Fibroblast of skin of abdomen (primary cell): Measurements from ENCODE around the gene TRAPPC11. TPM values are rescaled to one million over a fixed set of nuclear protein-coding genes. Genes with fewer than 3 reads are reported as not detected.
A peak's percentile ranks its signal among the peaks of the same experiment; 100 is the strongest.
"Not testable (repeated sequence)": the region's sequence is repeated elsewhere in the genome, so short reads cannot be mapped to it uniquely, and the experiment has no call there.

ENCODE experiments used
- DNase-seq: peaks from one replicate; pipeline ENCODE4 v3.0.0-alpha.2; 2013
- polyA plus RNA-seq, 2 experiments: library from polyadenylated mRNA; unstranded; fragments of 120-200 nt; gene quantifications; one replicate each; pipeline ENCODE4 v1.2.1, GENCODE V29; 2013; ENCODE audit not compliant: insufficient read length in 2 of 2

TRAPPC11 gene
- 23.3 TPM for polyA plus RNA-seq (2013, experiment 1 of 2; ENCODE audit: insufficient read length)
- polyA plus RNA-seq (2013, experiment 2 of 2; ENCODE audit: insufficient read length): 23.2 TPM

DNA sequence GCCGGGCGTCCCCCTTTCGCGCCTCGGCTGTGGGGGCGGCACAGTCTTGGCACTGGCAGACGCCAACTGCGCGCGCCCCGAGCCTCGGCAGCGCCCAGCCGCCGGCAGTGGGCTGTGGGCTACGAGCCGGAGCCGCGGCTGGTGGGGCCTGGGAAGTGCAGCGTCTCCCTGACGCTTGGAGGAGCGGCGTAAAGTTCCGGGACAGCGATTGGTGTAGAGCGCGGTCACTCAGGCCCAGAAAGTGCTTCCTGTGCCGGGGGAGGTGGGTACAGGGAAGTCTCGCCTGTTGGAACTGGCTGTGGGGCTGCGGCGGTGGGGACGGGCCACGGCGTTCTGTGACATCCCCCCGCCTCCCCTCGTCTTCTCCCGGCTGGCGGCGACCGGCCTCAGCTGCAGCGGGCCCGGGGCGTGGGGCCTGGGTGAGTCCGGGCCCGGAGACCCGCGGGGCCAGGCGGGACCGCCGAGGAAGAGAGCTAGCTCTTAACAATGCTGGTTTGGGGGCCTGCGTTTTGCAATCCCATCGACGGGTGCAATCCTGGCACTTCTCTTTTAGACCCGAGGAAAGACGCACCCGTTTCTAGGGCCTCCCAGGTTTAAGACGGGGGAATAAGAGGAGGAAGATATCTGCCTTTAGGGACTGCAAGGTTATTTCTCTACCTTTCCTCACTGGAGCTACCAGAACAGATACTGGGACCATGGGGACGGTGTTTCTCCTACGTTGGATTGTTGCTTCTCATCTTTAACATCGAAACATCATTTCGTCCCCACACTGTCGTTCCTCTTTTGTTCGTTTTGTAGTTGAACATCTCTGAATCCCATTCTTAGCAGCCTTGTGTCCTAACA, at the start of gene TRAPPC11, which contains the start of gene RWDD4:
TSS of gene TRAPPC11 (plus strand) at position 265 of the 843 bp plus-strand sequence. CDS start 4,575 bp downstream, outside the sequence.
TSS of gene RWDD4 (minus strand) at position 157 of the 843 bp plus-strand sequence. CDS start 233 bp downstream, outside the sequence.
- DNase-seq: peak; percentile 99

DNA sequence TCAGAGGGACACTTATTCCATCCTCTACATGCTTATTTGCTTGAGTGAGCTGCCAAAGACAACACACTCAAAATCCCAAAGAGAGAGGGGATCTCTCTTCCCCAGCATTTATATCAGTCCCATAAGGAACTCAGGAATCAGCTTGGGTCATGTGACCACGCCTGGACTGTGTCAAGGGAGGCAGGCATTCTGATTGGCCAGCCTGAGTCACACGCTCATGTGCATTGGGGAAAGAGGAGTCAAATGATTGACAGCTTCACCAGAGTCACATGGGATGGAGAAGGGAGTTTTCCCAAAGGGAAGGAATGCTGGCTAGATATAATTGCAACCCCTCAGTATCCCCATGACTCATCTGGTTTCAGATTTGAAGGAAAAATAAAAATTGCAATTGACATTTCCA, 49.1 kb upstream of the TRAPPC11 start:
- peak; percentile 44 for DNase-seq

DNA sequence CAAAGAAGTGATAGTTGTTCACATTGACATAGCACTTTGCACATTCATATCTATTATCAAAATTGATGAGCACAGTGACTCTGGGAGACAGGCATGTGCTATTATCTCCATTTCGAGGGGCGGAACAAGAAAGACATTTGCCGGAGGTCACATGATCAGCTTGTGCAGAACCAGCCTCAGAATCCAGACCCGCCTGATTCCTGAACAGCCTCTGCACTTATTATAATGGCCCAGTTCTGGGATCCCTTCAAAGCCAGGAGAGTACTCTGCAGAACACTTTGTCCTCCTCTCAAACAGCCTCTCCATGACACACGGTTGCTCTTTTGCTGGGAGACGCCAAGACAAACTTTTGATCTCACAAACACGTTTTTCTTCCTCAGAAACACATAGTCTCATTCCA, 48.5 kb upstream of the TRAPPC11 start:
- DNase-seq: no peak

DNA sequence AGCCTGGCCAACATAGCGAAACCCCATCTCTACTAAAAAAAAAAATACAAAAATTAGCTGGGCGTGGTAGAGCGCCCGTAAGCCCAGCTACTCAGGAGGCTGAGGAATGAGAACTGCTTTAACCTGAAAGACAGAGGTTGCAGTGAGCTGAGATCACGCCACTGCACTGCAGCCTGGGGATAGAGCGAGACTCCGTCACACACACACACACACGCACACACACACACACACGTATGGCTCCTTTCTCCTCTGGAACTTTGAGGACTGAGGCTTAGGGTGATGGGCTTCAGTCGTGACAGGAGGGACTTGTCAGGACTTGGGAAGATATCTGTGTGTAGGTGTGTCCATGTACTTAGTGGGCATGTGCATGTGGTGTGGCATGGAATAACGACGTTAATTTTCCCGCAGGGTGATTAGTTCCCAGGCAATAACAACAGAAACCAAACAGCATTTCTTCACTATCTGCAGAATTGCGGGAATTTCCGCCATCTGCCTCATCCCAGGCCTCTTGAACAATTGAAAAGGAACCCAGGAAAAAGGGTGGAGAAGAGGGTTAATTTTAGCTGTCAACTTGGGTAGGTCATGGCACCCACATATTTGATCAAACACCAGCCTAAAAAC, 47.8 kb upstream of the TRAPPC11 start:
- no peak for DNase-seq

DNA sequence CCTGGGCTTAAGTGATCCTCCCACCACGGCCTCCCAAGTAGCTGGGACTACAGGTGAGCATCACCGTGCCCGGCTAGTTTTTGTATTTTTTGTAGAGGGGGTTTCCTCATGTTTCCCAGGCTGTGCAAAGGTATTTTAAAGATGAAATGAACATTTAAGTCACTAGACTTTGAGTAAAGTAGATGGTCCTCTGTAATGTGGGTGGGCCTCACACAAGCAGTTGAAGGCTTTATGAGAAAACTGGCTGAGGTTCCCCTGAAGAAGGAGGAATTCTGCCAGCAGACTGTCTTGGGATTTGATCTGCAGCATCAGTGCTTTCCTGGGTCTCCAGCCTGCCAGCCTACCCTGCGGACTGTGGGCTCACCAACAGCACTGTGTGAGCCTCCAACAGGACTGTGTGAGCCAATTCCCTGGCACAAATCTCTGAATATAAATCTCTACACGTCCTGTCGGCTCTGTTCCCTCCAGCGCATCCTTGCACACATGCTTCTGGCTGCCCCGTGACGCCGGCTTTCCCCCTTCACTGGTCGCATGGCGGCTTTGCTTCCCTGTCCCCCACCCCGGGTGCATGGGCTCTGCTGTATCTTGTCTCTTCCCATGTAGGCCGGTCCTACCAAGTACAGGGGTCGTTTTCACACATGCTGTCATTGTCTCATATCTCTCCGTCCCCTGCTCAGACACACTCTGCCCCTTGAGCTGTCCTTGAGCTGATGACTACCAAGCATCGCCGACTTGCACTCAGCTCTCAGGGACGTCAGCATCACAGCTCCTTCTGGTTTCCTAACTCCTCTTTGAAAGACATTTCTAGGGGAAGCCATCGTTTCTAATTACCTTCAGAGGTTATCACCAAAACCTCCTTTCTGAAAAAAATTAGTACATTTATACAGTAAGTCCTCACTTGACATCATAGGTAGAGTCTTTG, 46.5 kb upstream of the TRAPPC11 start:
- DNase-seq: no peak

DNA sequence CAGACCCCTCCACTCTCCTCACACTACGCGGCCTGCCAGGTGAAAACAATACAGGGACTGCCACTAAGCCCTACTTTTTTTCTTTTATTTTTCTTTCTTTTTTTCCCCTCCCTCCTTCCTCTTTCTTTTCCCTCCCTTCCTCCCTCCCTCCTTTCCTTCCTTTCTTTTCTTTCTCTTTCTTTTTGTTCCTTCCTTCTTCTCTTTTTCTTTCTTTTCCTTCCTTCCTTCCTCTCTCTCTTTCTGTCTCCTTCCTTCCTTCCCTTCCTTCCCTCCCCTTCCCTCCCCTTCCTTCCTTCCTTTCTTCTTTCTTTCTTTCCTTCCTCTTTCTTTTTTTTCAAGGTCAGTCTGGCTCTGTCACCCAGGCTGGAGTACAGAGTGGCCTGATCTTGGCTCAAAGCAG, 42.0 kb upstream of the TRAPPC11 start:
- no peak for DNase-seq

DNA sequence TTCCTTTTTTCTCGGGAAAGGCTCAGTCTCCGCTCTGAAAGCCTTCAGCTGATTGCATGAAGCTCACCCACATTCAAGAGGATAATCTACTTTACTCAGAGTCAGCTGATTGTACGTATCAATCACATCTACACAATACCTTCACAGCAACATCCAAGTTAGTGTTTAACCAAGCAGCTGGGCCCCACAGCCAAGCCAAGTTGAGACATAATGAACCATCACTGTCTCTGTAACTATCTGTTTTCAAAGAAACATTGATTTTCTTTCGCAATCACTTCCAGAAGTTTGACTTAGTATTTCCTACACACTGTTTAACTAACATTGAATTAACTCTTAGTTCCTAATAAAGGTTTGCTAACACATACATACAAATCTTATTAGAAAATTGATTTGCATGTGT, 40.4 kb upstream of the TRAPPC11 start:
- DNase-seq: no peak

DNA sequence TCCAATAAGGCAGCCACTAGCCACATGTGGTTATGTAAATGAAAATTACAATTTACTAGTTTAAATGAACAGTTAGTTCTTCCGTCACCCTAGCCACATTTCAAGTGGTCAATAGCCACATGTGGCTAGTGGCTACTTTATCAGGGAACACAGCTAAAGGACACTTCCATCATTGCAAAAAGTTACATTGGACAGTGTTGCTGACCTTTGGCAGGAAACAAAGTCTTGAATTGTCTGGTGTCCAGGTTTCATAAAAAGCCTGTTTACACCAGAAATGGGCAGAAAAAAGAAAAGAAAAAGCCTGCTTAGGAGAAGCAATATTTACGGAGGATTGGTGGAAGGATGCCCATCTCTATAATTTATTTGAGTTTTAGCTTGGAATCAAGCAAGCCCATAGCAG, 38.7 kb upstream of the TRAPPC11 start:
- DNase-seq: no peak

DNA sequence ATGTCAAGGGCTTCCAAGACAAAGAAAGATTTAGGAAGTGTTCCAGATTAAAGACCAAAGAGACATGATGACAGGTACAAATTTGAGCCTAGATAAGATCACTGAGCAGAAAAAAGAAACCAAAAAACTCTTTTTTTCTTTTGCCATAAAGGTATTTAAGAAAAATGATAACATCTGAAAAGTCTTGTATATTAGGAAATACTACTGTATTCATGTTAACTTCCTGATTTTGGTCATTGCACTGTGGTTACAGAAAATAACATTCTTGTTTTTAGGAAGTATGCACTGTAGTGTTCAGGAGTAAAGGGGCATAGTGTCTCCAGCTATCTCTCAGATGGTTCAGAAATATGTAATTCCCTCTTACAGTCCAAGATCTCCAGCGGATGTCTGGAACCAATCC, 37.2 kb upstream of the TRAPPC11 start:
- no peak for DNase-seq

DNA sequence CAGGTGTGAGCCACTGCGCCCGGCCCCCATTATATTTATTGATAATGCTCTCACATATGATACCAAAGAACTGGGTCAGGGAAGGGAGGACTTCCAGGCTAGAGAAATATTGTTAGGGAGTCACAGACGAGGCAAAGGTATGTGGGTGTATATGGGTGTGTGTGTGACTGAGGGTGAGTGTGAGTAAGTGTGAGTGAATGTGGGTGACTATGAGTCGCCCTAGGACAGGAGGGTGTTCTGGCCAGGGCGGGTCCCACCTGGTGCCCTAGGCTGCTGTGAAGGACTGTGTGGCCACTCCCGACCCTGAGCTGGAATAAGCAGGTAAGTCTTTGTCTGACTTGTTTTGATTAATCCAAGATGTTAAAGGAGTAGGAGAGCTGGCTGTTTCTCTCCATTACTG, 34.5 kb upstream of the TRAPPC11 start:
- no peak for DNase-seq

DNA sequence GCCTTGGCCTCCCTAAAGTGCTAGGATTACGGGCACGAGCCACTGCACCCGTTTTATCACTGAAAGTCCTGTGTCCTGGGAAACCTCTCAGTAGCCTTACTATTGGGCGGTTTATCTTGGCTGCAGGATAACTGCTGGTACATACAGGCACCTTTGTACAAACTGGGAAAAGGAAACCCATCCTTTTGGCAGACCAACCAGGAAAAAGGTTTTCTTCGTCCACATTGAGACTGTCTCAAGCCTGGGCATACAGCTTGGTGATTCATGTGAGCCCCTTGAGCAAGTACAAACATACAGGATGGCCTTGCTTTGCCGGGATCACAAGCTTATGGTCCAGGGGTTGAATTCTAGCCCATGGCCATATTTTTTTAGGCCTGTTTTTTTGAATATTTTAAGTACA, 32.9 kb upstream of the TRAPPC11 start:
- DNase-seq: no peak

DNA sequence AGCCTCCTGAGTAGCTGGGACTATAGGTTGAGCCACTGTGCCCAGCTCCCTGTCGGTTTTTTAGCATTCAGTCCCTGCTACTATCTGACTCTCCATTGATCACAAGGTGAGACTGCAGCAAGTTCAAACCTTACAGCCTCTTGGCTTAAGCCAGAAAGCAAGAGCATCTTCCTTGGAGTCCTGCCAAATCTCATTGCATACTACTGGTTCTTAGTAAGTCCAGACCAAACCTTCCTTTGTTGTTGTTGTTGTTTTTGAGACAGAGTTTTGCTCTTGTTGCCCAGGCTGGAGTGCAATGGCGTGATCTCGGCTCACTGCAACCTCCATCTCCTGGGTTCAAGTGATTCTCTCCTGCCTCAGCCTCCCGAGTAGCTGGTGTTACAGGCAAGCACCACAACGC, 31.8 kb upstream of the TRAPPC11 start:
- DNase-seq: not testable (repeated sequence)

DNA sequence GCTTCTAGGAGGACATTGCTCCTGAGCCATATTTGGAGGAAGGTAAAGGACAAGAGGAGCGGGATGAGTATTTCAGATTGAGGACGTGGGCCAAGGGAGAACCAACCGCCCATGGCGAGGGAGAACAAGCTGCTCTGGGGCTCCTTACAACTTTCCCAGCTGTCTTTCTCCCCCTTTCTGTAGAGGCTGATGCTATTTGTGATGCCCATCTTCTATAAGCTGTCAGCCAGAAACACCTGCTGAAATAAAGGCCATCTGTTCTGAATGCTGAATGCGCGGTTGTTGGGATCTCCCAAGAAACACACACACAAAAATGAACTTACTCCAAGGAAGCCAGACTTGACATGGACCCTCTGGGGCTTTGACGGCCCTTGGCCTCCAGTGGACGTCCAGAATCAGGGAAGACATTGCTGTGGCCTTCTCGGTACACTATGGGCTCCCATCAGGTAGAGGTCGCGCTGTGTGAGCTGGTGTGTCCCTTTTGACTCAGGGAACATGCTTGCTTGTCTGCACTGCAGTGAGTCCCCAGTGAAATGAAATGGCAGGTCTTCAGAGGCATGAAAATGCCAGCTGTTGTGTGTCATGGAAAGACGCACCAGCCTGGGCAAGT, 31.0 kb upstream of the TRAPPC11 start:
- DNase-seq: no peak

DNA sequence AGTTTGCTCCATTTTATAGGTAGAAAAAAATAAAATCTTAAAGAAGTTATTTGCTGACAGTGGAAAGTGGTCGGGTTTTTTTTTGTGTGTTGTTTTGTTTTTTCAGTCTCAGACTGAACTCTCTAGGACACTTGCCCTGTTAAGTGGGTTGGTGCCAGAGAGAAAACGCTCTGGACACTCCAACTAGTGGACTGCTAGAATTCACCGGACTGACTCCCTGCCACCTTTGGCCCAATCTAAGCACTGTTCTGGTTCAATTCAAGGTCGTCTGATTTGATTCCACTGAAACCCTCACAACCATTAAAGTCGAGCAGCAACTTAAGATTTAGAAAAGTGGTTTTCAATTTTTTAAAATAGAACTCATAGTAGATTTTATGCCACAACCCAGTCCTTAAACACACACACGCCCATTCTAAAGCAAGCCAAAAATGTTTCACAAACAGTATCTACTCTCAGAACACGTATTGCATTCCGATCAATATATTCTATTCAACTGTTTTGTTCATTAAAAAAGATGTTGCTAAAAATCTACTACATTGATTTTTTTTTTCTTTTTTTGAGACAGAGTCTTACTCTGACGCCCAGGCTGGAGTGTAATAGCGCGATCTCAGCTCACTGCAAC, 27.4 kb upstream of the TRAPPC11 start:
- DNase-seq: no peak

DNA sequence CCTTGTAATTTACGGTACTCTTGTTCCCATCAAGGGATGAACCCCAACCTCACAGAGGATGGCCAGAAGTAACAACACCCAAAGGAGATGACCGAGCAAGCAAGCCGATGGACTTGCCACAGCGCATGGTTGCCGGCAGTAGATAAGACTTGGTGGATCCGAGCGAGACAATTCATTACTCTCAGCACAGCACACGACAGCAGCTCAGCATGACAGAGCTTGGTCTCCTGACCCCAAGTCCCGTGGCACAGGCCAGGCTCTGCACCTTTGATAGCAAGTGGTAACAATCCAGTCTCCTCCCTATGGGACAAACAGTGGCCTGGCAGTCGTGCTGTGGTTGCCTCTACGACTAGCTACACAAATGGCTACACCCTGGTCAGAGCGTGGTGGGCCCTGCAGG, 26.4 kb upstream of the TRAPPC11 start:
- no peak for DNase-seq

DNA sequence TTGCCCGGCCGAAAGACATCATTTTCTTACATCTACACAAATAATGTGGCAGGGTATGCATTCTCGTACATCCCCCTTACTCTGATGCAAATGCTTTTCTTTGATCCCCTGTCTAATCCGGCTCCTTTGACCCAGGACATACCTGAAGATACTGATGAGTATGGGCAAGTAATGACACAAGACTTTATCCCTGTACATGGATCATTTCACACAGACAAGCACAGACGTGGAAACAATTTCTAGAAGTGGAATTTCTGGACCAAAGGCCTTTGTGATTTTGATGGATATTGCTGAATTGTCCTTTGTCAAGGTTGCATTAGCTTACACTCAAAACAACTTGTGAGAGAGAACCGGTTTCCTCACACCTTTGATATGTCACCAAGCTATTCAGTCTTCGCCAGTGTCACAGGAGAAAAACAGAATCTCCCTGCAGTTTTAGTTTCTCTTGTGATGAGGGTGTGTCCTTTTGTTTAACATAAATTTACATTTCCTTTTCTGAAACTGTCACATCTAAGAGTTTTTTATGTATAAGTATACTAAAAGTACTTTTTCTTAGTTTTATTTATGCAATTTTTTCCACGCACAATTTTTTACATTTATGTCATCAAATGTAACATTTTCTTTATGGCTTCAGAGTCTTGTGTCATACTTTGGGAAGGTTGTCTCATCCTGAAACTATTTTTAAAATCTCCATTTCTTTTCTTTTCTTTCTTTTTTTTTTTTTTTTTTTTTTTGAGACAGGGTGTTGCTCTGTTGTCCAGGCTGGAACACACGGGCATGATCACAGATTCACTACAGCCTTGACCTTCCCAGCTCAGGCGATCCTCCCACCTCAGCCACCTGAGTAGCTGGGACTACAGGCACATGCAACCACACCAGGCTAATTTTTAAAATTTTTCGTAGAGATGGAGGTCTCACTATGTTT, 25.4 kb upstream of the TRAPPC11 start:
- DNase-seq: no peak

DNA sequence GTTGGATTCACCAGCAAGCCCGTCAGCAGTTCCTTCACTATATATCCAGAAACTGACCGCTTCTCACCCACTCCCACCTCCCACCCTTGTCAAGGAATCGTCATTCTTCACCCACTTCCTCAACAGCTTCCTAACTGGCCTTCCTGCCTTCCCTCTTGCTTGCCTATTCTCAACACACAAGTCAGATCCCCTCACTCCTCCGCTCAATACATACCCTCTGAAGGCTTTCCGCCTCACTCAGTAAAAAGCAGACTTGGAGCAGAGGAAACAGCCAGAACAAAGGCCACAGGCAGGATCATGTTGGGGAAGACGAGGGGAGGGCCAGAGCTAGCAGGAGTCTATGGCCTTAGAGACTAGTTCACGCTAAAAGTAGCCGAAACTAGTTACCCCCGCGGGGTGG, 23.8 kb upstream of the TRAPPC11 start:
- no peak for DNase-seq

DNA sequence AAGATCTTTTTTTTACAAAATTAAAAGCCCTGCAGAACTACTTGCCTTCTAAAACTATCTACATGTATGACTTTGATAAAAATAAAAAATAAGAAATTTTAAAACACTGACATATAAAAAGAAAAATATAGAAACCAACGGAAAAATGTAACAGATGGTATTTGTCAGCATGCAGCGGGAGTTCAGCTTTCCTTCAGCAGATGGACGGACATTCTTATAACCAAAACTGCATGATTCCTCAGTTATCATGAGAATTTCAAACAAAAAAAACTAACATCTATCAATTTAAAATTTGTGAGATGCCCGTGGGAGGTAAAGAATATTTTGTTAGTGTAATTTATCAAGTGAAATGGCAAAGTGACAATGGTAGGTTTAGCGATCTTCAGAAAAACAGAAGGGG, 23.4 kb upstream of the TRAPPC11 start:
- DNase-seq: no peak

DNA sequence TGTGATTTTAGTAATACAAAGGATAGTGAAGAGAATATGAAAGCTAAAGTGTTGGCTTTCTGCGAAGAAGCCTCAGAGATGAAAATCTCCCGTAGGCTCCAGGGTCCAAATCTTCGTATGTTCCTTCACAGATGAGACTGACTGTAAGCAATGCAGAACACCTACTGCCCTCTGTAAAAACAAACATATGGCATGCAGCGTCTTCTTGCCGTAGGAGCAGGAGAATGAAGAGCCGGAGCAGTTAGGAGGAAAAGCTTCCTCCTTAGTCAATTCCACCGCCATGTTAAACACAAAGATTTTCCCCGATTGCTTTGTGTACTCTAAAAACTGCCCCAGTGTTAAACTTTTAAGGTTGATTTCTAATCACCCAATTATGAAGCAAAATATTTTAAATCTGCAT, 22.6 kb upstream of the TRAPPC11 start:
- DNase-seq: no peak

DNA sequence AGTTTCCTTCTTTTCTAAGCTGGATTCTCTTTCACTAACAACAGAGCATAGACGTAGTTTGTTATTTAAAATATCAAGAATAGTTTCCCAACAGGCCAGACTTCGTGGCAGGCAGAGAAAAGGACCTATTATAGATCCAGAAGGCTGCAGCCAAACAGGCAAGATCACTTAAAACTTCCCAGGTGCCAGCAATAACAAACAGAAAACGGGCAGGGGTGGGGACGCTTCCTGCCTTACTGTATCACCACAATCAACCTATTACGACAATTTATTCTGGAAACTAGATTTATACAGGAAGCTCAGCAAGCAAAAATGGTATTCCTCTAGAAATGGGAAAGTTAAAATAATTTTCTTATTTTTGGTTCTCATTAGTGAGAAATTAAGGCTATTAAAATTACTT, 22.2 kb upstream of the TRAPPC11 start:
- no peak for DNase-seq

DNA sequence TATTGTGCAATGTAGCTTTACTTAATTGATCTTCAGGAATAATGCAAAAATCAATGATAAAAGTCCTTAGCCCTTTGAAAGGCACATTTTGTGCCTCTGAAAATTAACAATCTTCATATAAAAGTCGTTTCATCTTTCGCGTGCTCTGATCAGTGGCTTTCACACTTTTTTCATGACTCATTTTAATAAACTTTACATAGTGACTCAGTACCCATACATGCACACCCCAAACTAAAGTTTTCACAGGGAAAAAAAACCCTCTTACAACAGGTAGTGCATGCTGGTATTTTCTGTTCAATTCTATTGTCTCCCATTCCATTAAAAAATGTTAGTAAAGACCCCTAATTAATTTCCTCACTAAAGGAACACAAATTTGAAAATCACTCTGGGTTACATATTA, 21.6 kb upstream of the TRAPPC11 start:
- peak; percentile 34 for DNase-seq
